Upper lobe of left lung (tissue), 4 donors: ENCODE results near the gene BAG5.

Experiments used
- CTCF ChIP-seq, 6 experiments: fragments of 450-650 bp in 4 of 6; fragments of 200-600 bp in 2 of 6; sonication (generic) in 2 of 6; IDR thresholded peaks; one replicate each; pipeline ENCODE4 v1.5.1; 2016 to 2019; ENCODE audit warnings: antibody characterized with exemption in 6 of 6
- EP300 ChIP-seq, 4 donors: sonication (generic); formaldehyde crosslinking; IDR thresholded peaks; one replicate each; pipeline ENCODE4 v1.5.1; 2017; ENCODE audit warnings: antibody characterized with exemption in 4 of 4, control low read depth in 2 of 4
- POLR2A ChIP-seq, 4 donors: fragments of 450-650 bp; IDR thresholded peaks; one replicate each; pipeline ENCODE4 v1.5.1; 2016 to 2017; ENCODE audit warnings: antibody characterized with exemption in 4 of 4, mild to moderate bottlenecking in 2 of 4
- POLR2AphosphoS5 ChIP-seq, 2 donors: sonication (generic); formaldehyde crosslinking; IDR thresholded peaks; one replicate each; pipeline ENCODE4 v1.5.1; 2017; ENCODE audit warnings: antibody characterized with exemption in 2 of 2

- TF ChIP-seq CTCF (IDR thresholded peaks at IDR 0.05) (no peak), POLR2A (IDR thresholded peaks at IDR 0.05) (no peak), POLR2AphosphoS5 (IDR thresholded peaks at IDR 0.05) (no peak), EP300 (IDR thresholded peaks at IDR 0.05) (no peak)
Measured at GRCh38 chr14:103523575-103523954, 38.9 kb downstream of the BAG5 start.
